Neural cell (in vitro differentiated cells): ENCODE results near the gene BCL11B. TPM values are rescaled to one million over a fixed set of nuclear protein-coding genes. Genes with fewer than 3 reads are reported as not detected.

Source experiments
- H2AFZ ChIP-seq: fragments of 200-600, 300-800 bp; sonication (generic), shearing (Covaris generic); 2 replicates; pipeline ENCODE4 v1.6.0; 2014; ENCODE audit warnings: low read depth, mild to moderate bottlenecking, antibody characterized with exemption, low read length, moderate library complexity
- H3F3A ChIP-seq: fragments of 200-600 bp; shearing (Covaris generic); 2 replicates; pipeline ENCODE4 v1.6.1; 2016; ENCODE audit warnings: mild to moderate bottlenecking, moderate library complexity, mixed read lengths, antibody characterized with exemption, low read length; ENCODE audit not compliant: insufficient read depth, poor library complexity, severe bottlenecking
- H3K27ac ChIP-seq: fragments of 200-600, 300-800 bp; sonication (generic), shearing (Covaris generic); 2 replicates; pipeline ENCODE4 v1.5.1; 2014; ENCODE audit warnings: mild to moderate bottlenecking, low read length, moderate library complexity
- H3K27me3 ChIP-seq: fragments of 300-800, 200-600 bp; sonication (generic), shearing (Covaris generic); 2 replicates; pipeline ENCODE4 v1.6.0; 2014; ENCODE audit warnings: mild to moderate bottlenecking, low read depth, low read length, moderate library complexity; ENCODE audit not compliant: insufficient read depth
- H3K36me3 ChIP-seq: fragments of 300-800, 200-600 bp; sonication (generic), shearing (Covaris generic); 2 replicates; pipeline ENCODE4 v1.5.1; 2014; ENCODE audit warnings: mild to moderate bottlenecking, antibody characterized with exemption, low read length, moderate library complexity; ENCODE audit not compliant: insufficient read depth
- H3K4me2 ChIP-seq: fragments of 300-800, 200-600 bp; sonication (generic), shearing (Covaris generic); 2 replicates; pipeline ENCODE4 v1.6.0; 2014; ENCODE audit warnings: mild to moderate bottlenecking, low read length
- H3K4me3 ChIP-seq: fragments of 300-800, 200-600 bp; sonication (generic), shearing (Covaris generic); 2 replicates; pipeline ENCODE4 v1.5.1; 2014; ENCODE audit warnings: mild to moderate bottlenecking, low read length, moderate library complexity
- H3K79me2 ChIP-seq: fragments of 200-600 bp; shearing (Covaris generic); replicated peaks from 2 replicates; pipeline ENCODE4 v1.6.0; 2014; ENCODE audit warnings: mild to moderate bottlenecking, low read length, moderate library complexity; ENCODE audit not compliant: insufficient read depth
- H3K9ac ChIP-seq: fragments of 300-800, 200-600 bp; sonication (generic), shearing (Covaris generic); 2 replicates; pipeline ENCODE4 v1.6.1; 2016; ENCODE audit warnings: mild to moderate bottlenecking, low read length, mixed read lengths
- H3K9me2 ChIP-seq: fragments of 200-600 bp; shearing (Covaris generic); 2 replicates; pipeline ENCODE4 v1.6.1; 2016; ENCODE audit warnings: mild to moderate bottlenecking, low read length, mixed read lengths; ENCODE audit not compliant: insufficient read depth
- H3K9me3 ChIP-seq: fragments of 200-600, 300-800 bp; sonication (generic), shearing (Covaris generic); 2 replicates; pipeline ENCODE4 v1.6.1; 2016; ENCODE audit warnings: mild to moderate bottlenecking, mixed run types, low read length, moderate library complexity, mixed read lengths
- H4K20me1 ChIP-seq: fragments of 200-600 bp; shearing (Covaris generic); 2 replicates; pipeline ENCODE4 v1.6.1; 2016; ENCODE audit warnings: mild to moderate bottlenecking, mixed run types; ENCODE audit not compliant: insufficient read depth
- EP300 ChIP-seq: fragments of 450-650 bp; conservative IDR thresholded peaks from 2 replicates; pipeline ENCODE4 v1.6.1; 2014; ENCODE audit warnings: antibody characterized with exemption, mild to moderate bottlenecking, moderate library complexity; ENCODE audit not compliant: poor library complexity, severe bottlenecking
- EZH2 ChIP-seq: fragments of 200-600, 300-800 bp; shearing (Covaris generic), sonication (generic); IDR thresholded peaks from 2 replicates; pipeline ENCODE4 v1.6.1; 2014; ENCODE audit warnings: antibody characterized with exemption, low read length, borderline replicate concordance, mild to moderate bottlenecking; ENCODE audit not compliant: insufficient read depth, poor library complexity, severe bottlenecking
- MXI1 ChIP-seq: fragments of 450-650 bp; conservative IDR thresholded peaks from 2 replicates; pipeline ENCODE4 v1.6.1; 2014; ENCODE audit warnings: antibody characterized with exemption, mild to moderate bottlenecking; ENCODE audit not compliant: poor library complexity, severe bottlenecking
- POLR2AphosphoS5 ChIP-seq: IDR thresholded peaks from 2 replicates; pipeline ENCODE4 v1.6.1; 2012
- RAD21 ChIP-seq: fragments of 450-650 bp; conservative IDR thresholded peaks from 2 replicates; pipeline ENCODE4 v1.6.1; 2014; ENCODE audit warnings: antibody characterized with exemption, mild to moderate bottlenecking, moderate library complexity
- SMC3 ChIP-seq: fragments of 450-650 bp; conservative IDR thresholded peaks from 2 replicates; pipeline ENCODE4 v1.6.1; 2014; ENCODE audit warnings: antibody characterized with exemption, mild to moderate bottlenecking, moderate library complexity; ENCODE audit not compliant: poor library complexity
- TAF1 ChIP-seq: IDR thresholded peaks from 2 replicates; pipeline ENCODE4 v1.6.1; 2012; ENCODE audit warnings: low read depth
- polyA plus RNA-seq: library from polyadenylated mRNA; depleted of rRNA; stranded (reverse); fragments of >200 nt; gene quantifications from 2 replicates; pipeline ENCODE4 v1.2.3, GENCODE V29; 2014
- TF ChIP-seq, protein P1 (sequence below): IDR thresholded peaks from 2 replicates; pipeline ENCODE4 v1.6.1; 2012; ENCODE audit warnings: borderline replicate concordance
- TF ChIP-seq, protein P2 (sequence below): fragments of 450-650 bp; IDR thresholded peaks from 2 replicates; pipeline ENCODE4 v1.5.1; 2014; ENCODE audit warnings: antibody characterized with exemption, mild to moderate bottlenecking, moderate library complexity; ENCODE audit not compliant: poor library complexity, severe bottlenecking

BCL11B gene
- polyA plus RNA-seq, 1 donor from 2014 or later = 104 TPM

DNA sequence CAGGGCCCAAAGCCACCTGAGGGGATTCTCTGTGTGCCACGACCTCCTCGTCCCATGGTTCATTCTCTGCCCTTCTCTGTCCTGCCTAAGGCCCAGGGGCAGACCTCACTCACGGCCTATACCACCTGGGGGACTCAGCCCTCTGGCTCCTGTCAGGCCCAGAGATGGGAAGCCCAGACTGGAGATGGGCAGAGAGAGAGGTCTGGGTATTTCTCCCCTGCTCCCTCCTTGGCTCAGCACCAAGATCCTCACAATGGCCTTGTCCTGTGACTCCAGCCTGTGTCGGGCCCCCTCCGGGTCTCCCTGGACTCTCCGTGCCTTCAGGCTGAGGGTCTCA lies 46.9 kb upstream of the BCL11B start:
- Histone ChIP-seq H4K20me1 (no peaks in the 10 kb centered on the region), H3K9me3 (no peaks in the 10 kb centered on the region), H3K79me2 (no peaks in the 10 kb centered on the region), H3F3A (no peaks in the 10 kb centered on the region), H3K4me2 (no peak overlapping the region), H2AFZ (no peak overlapping the region), H3K27me3 (no peaks in the 10 kb centered on the region), H3K9me2 (no peaks in the 10 kb centered on the region), H3K4me3 (no peak overlapping the region), H3K36me3 (no peaks in the 10 kb centered on the region), H3K9ac (no peak overlapping the region), H3K27ac (no peak overlapping the region)
- TF ChIP-seq EP300 (no peak), POLR2AphosphoS5 (no peak), EZH2 (no peak), MXI1 (no peak), TAF1 (no peak), RAD21 (no peak), SMC3 (no peak)
- TF ChIP-seq, protein P1, sequence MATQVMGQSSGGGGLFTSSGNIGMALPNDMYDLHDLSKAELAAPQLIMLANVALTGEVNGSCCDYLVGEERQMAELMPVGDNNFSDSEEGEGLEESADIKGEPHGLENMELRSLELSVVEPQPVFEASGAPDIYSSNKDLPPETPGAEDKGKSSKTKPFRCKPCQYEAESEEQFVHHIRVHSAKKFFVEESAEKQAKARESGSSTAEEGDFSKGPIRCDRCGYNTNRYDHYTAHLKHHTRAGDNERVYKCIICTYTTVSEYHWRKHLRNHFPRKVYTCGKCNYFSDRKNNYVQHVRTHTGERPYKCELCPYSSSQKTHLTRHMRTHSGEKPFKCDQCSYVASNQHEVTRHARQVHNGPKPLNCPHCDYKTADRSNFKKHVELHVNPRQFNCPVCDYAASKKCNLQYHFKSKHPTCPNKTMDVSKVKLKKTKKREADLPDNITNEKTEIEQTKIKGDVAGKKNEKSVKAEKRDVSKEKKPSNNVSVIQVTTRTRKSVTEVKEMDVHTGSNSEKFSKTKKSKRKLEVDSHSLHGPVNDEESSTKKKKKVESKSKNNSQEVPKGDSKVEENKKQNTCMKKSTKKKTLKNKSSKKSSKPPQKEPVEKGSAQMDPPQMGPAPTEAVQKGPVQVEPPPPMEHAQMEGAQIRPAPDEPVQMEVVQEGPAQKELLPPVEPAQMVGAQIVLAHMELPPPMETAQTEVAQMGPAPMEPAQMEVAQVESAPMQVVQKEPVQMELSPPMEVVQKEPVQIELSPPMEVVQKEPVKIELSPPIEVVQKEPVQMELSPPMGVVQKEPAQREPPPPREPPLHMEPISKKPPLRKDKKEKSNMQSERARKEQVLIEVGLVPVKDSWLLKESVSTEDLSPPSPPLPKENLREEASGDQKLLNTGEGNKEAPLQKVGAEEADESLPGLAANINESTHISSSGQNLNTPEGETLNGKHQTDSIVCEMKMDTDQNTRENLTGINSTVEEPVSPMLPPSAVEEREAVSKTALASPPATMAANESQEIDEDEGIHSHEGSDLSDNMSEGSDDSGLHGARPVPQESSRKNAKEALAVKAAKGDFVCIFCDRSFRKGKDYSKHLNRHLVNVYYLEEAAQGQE = no peak
- TF ChIP-seq, protein P2, sequence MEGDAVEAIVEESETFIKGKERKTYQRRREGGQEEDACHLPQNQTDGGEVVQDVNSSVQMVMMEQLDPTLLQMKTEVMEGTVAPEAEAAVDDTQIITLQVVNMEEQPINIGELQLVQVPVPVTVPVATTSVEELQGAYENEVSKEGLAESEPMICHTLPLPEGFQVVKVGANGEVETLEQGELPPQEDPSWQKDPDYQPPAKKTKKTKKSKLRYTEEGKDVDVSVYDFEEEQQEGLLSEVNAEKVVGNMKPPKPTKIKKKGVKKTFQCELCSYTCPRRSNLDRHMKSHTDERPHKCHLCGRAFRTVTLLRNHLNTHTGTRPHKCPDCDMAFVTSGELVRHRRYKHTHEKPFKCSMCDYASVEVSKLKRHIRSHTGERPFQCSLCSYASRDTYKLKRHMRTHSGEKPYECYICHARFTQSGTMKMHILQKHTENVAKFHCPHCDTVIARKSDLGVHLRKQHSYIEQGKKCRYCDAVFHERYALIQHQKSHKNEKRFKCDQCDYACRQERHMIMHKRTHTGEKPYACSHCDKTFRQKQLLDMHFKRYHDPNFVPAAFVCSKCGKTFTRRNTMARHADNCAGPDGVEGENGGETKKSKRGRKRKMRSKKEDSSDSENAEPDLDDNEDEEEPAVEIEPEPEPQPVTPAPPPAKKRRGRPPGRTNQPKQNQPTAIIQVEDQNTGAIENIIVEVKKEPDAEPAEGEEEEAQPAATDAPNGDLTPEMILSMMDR = no peak

DNA sequence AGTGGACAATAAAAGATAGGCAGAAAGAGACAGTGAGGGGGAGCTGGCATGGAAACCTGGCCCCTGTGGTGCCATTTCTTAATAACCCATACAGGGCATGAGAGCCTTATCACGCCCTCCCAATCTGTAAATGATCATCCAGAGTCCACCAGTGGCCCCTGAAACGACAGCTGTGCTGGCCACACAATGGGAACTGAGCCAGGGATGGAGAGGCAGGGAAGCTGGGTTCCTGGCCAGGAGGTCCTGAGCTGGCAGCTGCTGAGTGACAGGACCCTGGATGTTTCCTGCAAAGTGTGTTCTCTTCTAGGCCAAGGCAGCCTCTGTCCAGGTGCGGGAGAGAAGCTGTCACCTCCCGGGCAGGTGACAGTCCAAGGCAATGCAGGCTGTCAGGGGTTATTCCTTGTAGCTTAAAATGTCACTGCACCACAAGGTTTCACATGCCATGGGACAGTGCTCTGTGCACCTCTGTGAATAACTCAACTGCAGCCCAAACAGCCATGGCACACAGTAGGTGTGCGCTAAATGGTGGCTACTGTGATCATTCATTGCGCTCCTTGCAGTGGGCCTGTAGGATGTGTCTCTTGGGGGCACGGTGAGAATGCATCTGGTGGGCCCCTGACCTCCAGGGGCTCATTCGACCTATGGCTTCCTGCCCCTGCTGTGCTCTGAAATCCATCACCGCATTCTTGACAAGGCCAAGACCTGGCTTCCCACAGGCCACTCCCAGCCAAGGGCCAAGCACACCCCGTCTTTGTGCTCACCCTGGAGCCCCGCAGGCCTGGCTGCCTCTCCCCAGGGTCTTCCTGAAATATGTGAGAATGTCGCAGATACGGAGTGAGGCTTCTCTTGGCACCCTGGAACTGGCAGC lies 46.3 kb upstream of the BCL11B start:
- Histone ChIP-seq H3K9me2 (no peaks in the 10 kb centered on the region), H3K79me2 (no peaks in the 10 kb centered on the region), H3K9me3 (no peaks in the 10 kb centered on the region), H3K4me3 (no peak overlapping the region), H3K9ac (no peak overlapping the region), H4K20me1 (no peaks in the 10 kb centered on the region), H3F3A (no peaks in the 10 kb centered on the region), H3K27ac (no peak overlapping the region), H3K4me2 (no peak overlapping the region), H3K36me3 (no peaks in the 10 kb centered on the region), H3K27me3 (no peaks in the 10 kb centered on the region), H2AFZ (no peak overlapping the region)
- no peak for TF ChIP-seq POLR2AphosphoS5
- TF ChIP-seq, protein P1 = no peak
- no peak for TF ChIP-seq EZH2
